Activated CD8-positive, alpha-beta T cell treated with anti-CD3 and anti-CD28 coated beads, Interleukin-2, amount 10 ng/mL, durations not matched to agents 7 days and 5 days (primary cell): Measurements from ENCODE around the gene DIDO1. TPM values are rescaled to one million over a fixed set of nuclear protein-coding genes. Genes with fewer than 3 reads are reported as not detected.

Experiments used
- ATAC-seq: fragments of 150-1000 bp; cut with Tn5 transposase; one replicate; pipeline ENCODE4 v1.10.0; 2021; ENCODE audit warnings: moderate library complexity
- CTCF ChIA-PET: fragments of 350-600 bp; sonication (Branson Sonifier 250); formaldehyde crosslinking; loops from one replicate; lab custom pipeline; 2021; ENCODE audit warnings: antibody characterized with exemption; lab: Charles Lee
- POLR2A ChIA-PET: fragments of 350-600 bp; sonication (Branson Sonifier 250); formaldehyde crosslinking; loops from one replicate; lab custom pipeline; 2021; ENCODE audit warnings: antibody characterized with exemption; lab: Charles Lee
- DNase-seq: peaks from one replicate; pipeline ENCODE4 v3.0.0-alpha.2; 2020
- H3K27ac Mint-ChIP-seq: one replicate; pipeline ENCODE4 v1.8.0; 2021; ENCODE audit warnings: mild to moderate bottlenecking, mixed read lengths
- H3K27me3 Mint-ChIP-seq: one replicate; pipeline ENCODE4 v1.8.0; 2021; ENCODE audit warnings: low read depth, mixed read lengths
- H3K36me3 Mint-ChIP-seq: one replicate; pipeline ENCODE4 v1.8.0; 2021; ENCODE audit warnings: low read depth, mixed read lengths
- H3K4me1 Mint-ChIP-seq: one replicate; pipeline ENCODE4 v1.8.0; 2021; ENCODE audit warnings: low read depth, mixed read lengths
- H3K4me3 Mint-ChIP-seq: one replicate; pipeline ENCODE4 v1.8.0; 2021; ENCODE audit warnings: mild to moderate bottlenecking, mixed read lengths
- H3K9me3 Mint-ChIP-seq: one replicate; pipeline ENCODE4 v1.8.0; 2022; ENCODE audit warnings: mixed read lengths; ENCODE audit not compliant: insufficient read depth
- total RNA-seq, 2 experiments: library from RNA; stranded (reverse); gene quantifications; one replicate each; pipeline ENCODE4 v1.2.3, GENCODE V29; 2021

The DIDO1 gene
- total RNA-seq, 2 experiments from 2014 or later, result 69.6 to 74.0 TPM

DNA sequence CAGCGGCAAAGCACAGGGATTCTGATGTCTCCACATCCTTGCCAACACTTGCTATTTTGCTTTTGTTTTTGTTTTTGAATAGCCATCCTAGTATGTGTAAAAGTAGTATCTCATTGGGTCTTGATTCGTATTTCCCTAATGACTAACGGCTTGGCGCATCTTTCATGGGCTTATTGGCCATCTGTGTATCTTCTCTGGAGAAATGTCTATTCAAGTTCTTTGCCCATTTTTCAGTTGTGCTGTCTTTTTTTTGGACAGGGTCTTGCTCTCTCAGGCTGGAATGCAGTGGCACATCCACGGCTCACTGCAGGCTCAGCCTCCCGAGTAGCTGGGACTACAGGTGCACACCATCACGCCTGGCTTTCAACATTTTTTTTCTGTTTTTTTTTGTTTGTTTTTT lies 82.1 kb downstream of the DIDO1 start:
- H3K4me1 Mint-ChIP-seq, result no peaks in the 10 kb centered on the region
- CTCF ChIA-PET, result no interaction called here

GRCh38 chr20:62843656-62844055 lies 82.6 kb downstream of the DIDO1 start:
- H3K36me3 Mint-ChIP-seq, result peaks cover 9% of the 10 kb centered on the region
- no peak overlapping the region for H3K4me3 Mint-ChIP-seq
- no peak for ATAC-seq
- H3K9me3 Mint-ChIP-seq, result no peaks in the 10 kb centered on the region
- CTCF ChIA-PET, result no interaction called here
- no peak for DNase-seq
- no peaks in the 10 kb centered on the region for H3K27me3 Mint-ChIP-seq
- POLR2A ChIA-PET, result no interaction called here
- no peak overlapping the region for H3K27ac Mint-ChIP-seq
- H3K4me1 Mint-ChIP-seq, result no peaks in the 10 kb centered on the region

More for the DNA sequence above, 82.1 kb downstream of the DIDO1 start:
- DNase-seq (no peak), ATAC-seq (no peak)
- Mint-ChIP-seq H3K27ac (no peak overlapping the region), H3K9me3 (no peaks in the 10 kb centered on the region), H3K27me3 (no peaks in the 10 kb centered on the region), H3K36me3 (peaks cover 9% of the 10 kb centered on the region), H3K4me3 (no peak overlapping the region)
- POLR2A ChIA-PET, result no interaction called here

GRCh38 chr20:62841705-62842212 lies 84.5 kb downstream of the DIDO1 start:
- Mint-ChIP-seq H3K4me1 (no peaks in the 10 kb centered on the region), H3K27me3 (no peaks in the 10 kb centered on the region), H3K4me3 (no peak overlapping the region), H3K27ac (no peak overlapping the region), H3K9me3 (no peaks in the 10 kb centered on the region), H3K36me3 (peaks cover 7% of the 10 kb centered on the region)
- DNase-seq (no peak), ATAC-seq (no peak)
- CTCF ChIA-PET, result interaction anchor here (1.3 kb wide), 1 partner anchor 33 kb away, joined by 3 read pairs; no protein-coding TSS in a partner anchor
- POLR2A ChIA-PET, result no interaction called here

DNA sequence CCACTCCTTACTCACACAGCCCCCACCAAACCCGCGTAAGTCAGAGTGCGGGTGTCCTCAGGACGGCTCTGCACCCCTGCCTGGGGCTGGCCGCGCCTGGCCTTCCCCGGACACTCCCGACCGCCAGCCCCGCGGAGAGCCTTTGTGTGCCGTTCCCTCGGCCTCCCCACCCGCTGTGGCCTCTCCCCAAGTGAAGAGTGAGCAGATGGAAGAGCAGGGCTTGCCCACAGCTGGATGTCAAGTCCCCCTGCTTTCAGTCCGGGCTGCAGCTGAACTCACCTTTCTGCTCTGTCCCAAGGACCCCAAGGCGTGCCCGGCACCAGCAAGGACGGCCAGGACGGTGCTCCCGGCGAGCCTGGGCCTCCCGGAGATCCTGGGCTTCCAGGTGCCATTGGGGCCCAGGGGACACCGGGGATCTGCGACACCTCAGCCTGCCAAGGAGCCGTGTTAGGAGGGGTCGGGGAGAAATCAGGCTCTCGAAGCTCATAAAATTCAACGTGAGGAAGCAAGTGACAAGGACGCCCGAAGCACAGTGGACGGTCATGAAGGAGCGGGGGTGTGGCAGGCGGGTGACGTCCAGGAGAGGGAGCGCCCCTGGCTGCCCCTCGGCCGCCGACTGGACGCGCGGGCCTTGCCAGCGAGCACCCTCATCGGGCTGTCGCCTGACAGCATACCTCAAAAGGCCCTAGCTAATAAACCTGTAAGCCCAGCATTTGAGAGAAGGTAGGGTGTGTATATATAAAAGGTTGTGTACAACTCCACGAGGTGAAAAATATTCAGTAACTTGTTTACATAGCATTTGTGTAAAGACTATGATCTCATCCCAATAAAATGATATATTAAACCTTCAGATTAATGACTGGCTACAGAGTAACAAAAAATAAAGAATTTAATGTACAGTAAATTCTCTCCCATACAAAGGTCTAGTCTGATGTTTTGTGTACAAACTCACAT lies 85.8 kb downstream of the DIDO1 start:
- Mint-ChIP-seq H3K4me3 (no peak overlapping the region), H3K27me3 (no peaks in the 10 kb centered on the region), H3K9me3 (no peaks in the 10 kb centered on the region), H3K27ac (no peak overlapping the region), H3K36me3 (peaks cover 2% of the 10 kb centered on the region), H3K4me1 (no peaks in the 10 kb centered on the region)
- no peak for DNase-seq
- no peak for ATAC-seq
- POLR2A ChIA-PET, result no interaction called here
- CTCF ChIA-PET, result interaction anchor here (1.3 kb wide), 1 partner anchor 32 kb away, joined by 3 read pairs; no protein-coding TSS in a partner anchor

GRCh38 chr20:62839816-62840215 lies 86.5 kb downstream of the DIDO1 start:
- Mint-ChIP-seq H3K27ac (no peak overlapping the region), H3K27me3 (no peaks in the 10 kb centered on the region), H3K36me3 (no peaks in the 10 kb centered on the region), H3K4me3 (no peak overlapping the region), H3K9me3 (no peaks in the 10 kb centered on the region), H3K4me1 (no peaks in the 10 kb centered on the region)
- no peak for DNase-seq
- ChIA-PET POLR2A (no interaction called here), CTCF (no interaction called here)
- ATAC-seq, result no peak

- ChIA-PET CTCF (no interaction called here), POLR2A (no interaction called here)
- no peak for ATAC-seq
- Mint-ChIP-seq H3K4me3 (no peak overlapping the region), H3K4me1 (no peaks in the 10 kb centered on the region), H3K27ac (no peak overlapping the region), H3K36me3 (no peaks in the 10 kb centered on the region), H3K27me3 (no peaks in the 10 kb centered on the region), H3K9me3 (no peaks in the 10 kb centered on the region)
- no peak for DNase-seq
These were observed 87.0 kb downstream of the DIDO1 start for GRCh38 chr20:62839261-62839660.

DNA sequence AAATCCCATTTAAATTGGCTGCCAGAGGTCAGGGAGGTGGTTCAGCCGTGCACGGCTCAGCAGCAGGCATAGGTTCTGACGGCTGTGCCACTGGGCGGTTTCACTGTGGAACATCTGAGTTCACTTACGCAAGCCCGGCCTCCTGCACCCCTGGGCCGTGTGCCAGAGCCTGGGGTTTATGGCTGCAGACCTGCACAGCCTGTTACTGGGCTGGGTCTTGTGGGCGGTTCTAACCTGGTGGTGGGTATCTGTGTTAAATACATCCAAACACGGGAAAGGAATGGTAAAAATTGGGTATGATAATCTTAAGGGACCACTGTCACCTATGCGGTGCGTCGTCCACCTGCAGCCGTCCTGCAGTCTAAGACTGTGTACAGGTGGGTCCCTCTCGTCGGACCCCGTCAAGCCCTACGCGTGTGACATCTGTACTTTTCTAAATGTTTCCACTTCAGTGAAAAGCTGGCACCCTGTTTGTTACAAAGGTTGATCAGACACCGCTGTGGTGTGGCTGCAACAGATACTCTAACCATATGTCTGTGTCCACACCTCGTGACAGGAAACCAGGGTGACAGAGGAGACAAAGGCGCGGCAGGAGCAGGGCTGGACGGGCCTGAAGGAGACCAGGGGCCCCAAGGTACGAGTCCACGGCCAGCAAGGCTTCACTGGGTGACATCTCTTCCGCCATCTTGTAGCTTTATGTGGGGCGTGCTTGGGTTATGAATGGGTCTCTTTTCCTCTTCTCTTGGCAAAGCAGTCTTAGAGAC lies 88.0 kb downstream of the DIDO1 start:
- no peaks in the 10 kb centered on the region for H3K27me3 Mint-ChIP-seq
- ChIA-PET POLR2A (no interaction called here), CTCF (no interaction called here)
- ATAC-seq, result no peak
- H3K4me3 Mint-ChIP-seq, result no peak overlapping the region
- DNase-seq, result no peak
- H3K4me1 Mint-ChIP-seq, result no peaks in the 10 kb centered on the region
- no peak overlapping the region for H3K27ac Mint-ChIP-seq
- no peaks in the 10 kb centered on the region for H3K9me3 Mint-ChIP-seq
- no peaks in the 10 kb centered on the region for H3K36me3 Mint-ChIP-seq

DNA sequence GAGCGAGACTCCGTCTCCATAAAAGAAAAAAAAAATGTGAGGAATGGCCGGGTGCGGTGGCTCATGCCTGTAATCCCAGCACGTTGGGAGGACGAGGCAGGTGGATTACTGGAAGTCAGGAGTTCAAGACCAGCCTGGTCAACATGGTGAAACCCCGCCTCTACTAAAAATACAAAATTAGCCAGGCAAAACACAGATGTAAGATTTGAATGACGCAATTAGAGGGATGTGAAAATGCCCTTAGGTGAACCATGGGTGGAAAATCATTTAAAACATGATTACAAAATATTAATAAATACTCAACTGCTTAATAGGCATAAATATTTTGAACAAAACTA lies 88.5 kb downstream of the DIDO1 start:
- Mint-ChIP-seq H3K9me3 (no peaks in the 10 kb centered on the region), H3K36me3 (no peaks in the 10 kb centered on the region), H3K27me3 (no peaks in the 10 kb centered on the region), H3K4me3 (no peak overlapping the region), H3K27ac (no peak overlapping the region), H3K4me1 (no peaks in the 10 kb centered on the region)
- DNase-seq, result no peak
- POLR2A ChIA-PET, result no interaction called here
- ATAC-seq, result no peak
- CTCF ChIA-PET, result no interaction called here

GRCh38 chr20:62836967-62837490 lies 89.3 kb downstream of the DIDO1 start:
- H3K9me3 Mint-ChIP-seq, result no peaks in the 10 kb centered on the region
- no peak overlapping the region for H3K27ac Mint-ChIP-seq
- ATAC-seq (no peak), DNase-seq (no peak)
- H3K4me1 Mint-ChIP-seq, result no peaks in the 10 kb centered on the region
- H3K4me3 Mint-ChIP-seq, result no peak overlapping the region
- no peaks in the 10 kb centered on the region for H3K27me3 Mint-ChIP-seq
- no peaks in the 10 kb centered on the region for H3K36me3 Mint-ChIP-seq
- ChIA-PET CTCF (no interaction called here), POLR2A (no interaction called here)

GRCh38 chr20:62835931-62836861 lies 90.1 kb downstream of the DIDO1 start:
- POLR2A ChIA-PET, result no interaction called here
- no peaks in the 10 kb centered on the region for H3K9me3 Mint-ChIP-seq
- CTCF ChIA-PET, result no interaction called here

GRCh38 chr20:62834967-62835730 lies 91.2 kb downstream of the DIDO1 start:
- Mint-ChIP-seq H3K9me3 (no peaks in the 10 kb centered on the region), H3K27me3 (no peaks in the 10 kb centered on the region), H3K4me3 (no peak overlapping the region), H3K27ac (no peak overlapping the region), H3K4me1 (no peaks in the 10 kb centered on the region), H3K36me3 (no peaks in the 10 kb centered on the region)
- ChIA-PET POLR2A (no interaction called here), CTCF (no interaction called here)
- ATAC-seq (no peak), DNase-seq (no peak)

More at GRCh38 chr20:62835931-62836861, 90.1 kb downstream of the DIDO1 start:
- Mint-ChIP-seq H3K36me3 (no peaks in the 10 kb centered on the region), H3K4me1 (no peaks in the 10 kb centered on the region), H3K4me3 (no peak overlapping the region), H3K27me3 (no peaks in the 10 kb centered on the region), H3K27ac (no peak overlapping the region)
- DNase-seq (no peak), ATAC-seq (no peak)
